Kidney tubule cell (primary cell): Measurements from ENCODE around the gene PRR5.
A peak's percentile ranks its signal among the peaks of the same experiment; 100 is the strongest.

Source experiments
- DNase-seq: peaks from one replicate; pipeline ENCODE4 v3.0.0-alpha.2; 2018; ENCODE audit warnings: low spot score

PRR5 gene

DNA sequence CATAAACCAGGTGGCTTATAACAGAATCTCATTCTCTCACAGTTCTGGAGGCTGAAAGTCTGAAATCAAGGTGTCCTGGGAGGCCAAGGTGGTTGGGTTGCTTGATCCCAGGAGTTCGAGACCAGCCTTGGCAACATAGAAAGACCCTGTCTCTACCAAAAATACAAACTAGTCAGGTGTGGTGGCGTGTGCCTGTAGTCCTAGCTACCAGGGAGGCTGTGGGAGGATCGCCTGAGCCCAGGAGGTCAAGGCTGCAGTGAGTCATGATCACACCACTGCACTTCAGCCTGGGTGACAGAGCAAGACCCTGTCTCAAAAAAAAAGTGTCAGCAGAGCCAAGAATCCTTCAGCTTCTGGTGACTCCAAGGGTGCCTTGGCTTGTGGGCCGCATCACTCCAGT, 8.9 kb upstream of the PRR5 start:
- DNase-seq, result no peak

DNA sequence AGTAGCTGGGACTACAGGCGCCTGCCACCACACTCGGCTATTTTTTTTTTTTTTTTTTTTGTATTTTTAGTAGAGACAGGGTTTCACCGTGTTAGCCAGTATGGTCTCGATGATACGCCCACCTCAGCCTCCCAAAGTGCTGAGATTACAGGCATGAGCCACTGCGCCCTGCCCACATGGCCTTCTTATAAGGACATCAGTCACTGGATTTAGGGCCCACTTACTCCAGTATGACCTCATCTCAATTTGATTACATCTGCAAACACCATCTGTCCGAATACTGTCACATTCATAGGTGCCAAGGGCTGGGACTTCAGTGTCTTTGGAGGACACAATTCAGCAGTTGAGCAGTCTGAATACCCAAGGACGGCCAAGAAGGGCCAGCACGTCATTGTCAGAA, 8.2 kb upstream of the PRR5 start:
- DNase-seq, result no peak

DNA sequence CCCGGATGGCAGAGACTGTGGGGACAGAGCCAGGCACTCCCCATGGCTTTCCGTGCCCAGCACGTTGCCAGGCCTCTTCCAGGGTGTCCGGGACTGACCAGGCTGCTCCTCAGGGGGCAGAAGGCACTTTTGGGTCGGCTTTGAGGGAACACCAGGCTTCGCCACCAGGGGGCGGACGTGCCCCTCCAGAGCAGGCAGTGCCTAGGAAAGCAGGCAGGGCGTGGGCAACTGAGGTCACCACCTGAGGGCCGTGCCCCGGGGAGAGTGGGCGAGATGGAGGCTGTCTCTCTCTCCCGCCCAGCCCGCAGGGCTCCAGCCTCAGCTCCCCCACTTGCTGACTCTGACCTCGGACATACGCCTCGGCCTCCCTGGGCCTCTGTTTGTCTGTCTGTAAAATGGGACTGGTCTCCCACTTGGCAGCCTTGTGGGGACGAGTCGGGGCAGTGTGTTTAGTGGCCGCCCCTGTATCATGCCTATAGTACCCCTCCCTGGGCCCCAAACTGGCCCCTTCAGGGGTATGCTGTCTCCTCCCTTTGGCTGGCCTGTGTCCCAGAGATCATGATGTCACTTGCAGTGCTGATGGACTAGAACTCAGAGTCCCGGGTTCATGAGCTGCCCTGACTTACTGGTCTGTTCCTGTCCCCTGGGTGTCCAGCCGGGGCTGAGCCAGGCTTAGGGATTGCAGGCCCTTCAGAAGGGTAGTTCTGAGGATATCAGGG, 4.4 kb upstream of the PRR5 start:
- peak; percentile 81 for DNase-seq

DNA sequence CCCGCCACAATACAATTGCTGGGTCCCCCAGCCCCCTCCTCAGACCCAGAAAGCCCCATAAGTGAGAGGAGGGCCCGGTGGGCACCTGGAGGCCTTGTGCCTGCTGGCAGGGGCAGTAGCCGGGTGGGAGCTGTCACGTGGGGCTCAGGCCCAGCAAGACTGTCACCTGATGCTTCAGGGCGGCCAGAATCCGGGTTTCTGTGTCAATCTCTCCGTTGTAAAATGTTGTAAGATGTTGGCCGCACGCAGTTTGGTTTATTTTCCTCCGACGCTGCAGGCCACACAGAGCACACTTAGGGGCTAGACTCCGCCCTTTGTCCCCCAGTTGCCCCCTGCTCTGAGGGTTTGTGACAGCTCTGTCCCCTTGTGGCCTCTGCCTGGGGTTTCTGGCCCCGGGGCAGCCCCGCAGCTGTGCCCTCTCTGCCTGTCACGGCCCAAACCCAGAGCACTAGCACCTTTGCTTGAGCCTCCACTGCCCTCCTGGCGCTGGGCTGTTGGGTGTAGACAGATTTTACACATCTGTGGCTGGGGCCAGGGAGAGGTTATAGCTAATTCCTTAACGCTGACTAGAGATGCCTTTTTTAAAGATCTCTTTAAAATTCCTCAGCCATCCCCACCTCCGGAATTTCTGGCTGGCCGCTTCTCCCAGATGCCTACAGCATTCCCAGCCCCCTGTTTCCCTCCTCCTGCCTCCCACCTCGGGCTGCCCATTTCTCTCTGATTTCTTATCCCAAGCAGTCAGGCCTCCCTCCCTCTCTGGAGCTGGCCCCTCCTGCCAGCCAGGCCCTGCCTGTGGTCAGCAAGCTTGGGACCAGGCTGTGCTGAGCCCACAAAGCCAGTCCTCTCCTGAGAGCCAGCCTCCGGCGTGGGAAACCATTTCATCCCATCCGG, 3.2 kb upstream of the PRR5 start:
- DNase-seq, result peak; percentile 69

DNA sequence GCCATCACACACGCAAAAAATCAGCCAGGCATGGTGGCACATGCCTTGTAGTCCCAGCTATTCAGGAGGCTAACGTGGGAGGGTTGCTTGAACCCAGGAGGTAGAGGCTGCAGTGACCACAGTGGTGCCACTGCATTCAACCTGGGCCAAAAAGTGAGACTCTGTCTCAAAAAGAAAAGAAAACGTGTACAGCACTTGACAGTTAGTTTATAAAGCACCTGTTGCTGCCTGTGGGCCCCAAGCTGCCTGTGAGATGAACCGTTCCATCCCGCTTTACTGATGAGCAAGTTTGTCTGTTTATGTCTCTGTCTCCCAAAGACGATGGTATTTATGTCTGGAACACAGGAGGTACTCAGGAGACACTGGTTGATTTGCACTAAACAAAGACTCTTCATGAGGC, 1.5 kb upstream of the PRR5 start:
- DNase-seq, result no peak

DNA sequence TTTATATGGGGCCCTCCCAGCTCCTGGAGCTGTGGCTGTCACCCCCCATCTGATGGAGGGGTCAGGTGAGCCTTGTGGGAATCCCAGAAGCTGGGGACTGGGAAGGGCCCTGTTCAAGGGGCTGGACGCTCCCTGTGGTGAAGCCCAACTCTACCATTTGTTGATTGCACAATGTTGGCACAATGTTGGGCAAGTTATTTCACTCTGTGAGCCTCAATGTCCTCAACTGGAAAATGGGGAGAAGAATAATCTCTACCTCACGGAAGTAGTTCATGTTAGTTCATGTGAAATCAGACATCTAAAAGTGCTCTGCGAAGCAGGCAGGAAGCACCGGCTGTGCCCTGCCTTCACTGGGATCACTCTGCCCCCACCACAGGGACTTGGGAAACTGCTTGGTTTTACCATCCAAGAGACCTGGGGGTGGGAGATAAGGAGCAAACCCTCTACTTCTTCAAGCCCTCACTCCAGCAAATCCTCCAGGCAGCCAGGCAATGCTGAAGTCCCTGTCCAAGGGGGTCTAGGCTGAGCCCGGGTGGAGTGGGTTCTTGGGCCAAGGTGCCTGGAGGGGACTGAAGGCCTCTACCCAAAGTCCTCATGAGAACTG, 715 bp upstream of the PRR5 start:
- no peak for DNase-seq

DNA sequence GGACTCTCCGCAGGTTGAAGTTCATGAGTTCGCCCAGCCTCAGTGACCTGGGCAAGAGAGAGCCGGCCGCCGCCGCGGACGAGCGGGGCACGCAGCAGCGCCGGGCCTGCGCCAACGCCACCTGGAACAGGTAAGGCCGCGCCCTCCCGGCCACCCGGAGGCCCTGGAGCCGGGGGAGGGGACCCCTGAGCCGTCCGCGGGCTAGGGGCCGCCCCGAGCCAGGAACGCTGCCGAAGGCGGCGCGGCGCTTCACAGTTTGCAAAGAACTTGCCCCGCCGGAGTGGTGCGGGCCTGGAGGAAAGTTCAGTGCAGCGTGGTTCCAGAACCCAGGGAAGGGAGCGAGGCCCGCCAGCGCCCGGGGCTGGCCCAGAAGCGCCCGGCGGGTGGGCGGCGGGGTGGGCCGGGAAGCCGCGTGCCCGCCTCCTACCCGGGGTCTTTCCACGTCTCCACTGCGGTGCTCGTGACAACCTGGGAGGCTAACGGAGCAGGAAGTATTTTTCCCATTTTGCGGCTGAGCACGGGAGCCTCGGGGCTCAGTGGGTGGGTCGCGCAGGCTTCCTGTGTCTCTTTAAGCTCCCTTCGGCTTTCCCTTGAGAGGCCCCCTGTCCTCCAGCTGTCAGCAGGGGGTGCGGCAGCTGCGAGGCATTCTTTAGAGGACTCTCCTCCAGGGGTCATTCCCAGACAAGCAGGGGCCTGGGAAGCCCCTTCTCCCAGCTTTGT, 635 bp downstream of the PRR5 start:
- peak; percentile 41 for DNase-seq

DNA sequence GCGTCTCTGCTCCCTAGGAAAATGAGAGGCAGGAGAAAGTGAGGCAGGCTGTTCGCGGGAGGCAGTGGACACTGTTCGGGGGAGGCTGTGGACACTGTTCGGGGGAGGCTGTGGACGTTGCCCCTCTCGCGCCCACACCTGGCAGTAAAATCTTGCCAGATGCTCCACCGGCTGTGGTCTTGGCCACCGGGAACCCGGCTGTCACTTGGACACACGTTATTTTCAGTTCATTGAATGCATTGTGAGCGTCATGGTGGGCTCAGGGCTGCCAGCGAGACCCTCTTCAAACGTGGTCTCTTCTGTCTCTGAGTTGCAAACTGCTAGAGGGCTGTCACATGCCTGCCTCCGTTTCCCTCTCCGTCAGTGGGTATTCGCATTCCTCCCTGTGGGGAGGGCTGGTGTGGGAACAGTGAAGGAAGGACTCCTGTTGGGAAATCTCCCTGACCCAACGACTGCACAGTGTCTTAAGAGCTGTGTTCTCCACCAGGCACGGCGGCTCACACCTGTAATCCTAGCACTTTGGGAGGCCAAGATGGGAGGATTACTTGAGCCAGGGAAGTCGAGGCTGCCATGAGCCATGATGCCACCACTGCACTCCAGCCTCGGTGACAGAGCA, 1.4 kb downstream of the PRR5 start:
- no peak for DNase-seq

DNA sequence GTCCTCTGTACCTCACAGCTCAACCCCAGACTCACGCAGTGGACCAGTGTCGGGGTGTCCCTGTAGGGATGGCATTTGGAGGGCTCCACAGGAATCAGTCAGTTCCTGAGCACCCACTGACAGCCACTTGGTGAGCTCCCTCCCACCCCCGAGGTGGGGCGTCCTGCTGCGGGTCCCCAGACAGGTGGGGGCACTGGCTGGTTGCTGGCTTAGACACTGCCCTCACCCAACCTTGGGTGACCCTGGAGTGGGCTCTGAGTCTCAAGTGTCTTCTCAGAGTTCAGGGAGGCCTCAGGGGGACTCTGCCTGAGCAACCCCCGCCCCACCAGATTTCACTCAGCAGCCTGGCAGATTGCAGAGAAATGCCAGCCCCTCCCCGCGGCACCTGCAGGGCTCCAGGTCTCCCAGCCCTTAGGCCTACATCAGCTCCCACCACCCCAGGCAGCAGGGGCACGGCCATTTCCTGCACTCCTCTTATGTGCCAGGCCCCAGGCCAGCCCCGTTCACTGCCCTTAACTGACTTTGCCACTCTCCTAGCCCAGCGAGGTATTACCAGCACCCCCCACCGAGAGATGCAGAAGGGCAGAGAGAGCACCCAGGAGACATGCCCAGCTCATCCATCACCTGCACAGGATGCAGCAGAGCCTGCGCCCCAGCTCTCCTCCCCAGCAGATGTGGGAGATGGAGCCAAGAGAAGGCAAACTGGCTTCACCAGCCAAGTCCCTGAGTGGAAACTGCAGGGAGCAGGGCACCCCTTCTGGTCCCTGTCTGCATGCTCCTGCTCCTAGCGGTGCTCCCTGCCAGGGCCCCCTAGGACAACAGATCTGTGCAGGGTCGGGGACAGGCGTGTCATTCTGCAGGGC, 2.4 kb downstream of the PRR5 start:
- no peak for DNase-seq

DNA sequence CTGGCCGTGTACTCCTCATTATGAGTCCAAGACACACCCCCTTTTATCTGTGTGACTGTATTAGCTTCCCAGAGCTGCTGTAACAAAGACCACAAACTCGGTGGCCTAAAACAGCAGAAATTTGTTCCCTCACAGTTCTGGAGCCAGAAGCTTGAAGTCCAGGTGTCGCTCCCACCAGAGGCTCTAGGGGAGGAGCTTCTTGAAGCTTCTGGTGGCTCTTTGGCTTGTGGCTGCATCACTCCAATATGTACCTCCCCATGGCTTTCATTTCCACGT, 3.0 kb downstream of the PRR5 start:
- DNase-seq, result no peak

DNA sequence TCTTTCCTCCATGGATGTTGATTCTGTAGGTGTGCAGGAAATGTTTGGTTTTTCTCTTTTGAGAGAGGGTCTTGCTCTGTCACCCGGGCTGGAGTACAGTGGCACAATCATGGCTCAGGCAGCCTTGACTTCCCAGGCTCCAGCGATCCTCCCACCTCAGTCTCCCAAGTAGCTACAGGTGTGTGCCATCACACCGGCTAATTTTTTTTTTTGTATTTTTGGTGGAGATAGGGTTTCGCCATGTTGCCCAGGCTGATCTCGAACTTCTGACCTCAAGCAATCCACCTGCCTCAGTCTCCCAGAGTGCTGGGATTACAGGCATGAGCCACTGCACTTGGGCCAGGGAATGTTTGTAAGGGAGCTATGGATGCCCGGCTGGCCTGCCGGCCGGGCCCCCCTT, 4.5 kb downstream of the PRR5 start:
- no peak for DNase-seq

DNA sequence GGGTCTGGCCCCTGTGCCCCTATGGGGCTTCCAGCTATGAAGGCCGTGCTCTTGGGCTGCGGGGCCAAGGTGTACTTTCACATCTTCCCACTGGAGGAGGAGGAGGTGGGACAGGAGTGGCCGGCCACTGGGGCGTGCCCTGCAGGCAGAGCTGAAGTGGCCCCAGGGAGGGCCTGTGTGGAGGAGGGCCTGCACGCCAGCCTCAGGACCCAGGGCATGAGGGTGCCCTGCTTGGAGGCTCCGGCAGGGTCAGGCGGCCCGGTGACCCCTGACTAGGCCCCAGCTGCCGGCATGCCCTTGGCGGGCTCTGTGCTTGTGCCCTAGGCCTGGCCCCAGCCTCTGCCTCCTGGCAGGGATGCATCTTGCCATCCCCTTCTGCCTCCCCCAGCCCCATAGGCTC, 5.2 kb downstream of the PRR5 start:
- DNase-seq, result no peak

DNA sequence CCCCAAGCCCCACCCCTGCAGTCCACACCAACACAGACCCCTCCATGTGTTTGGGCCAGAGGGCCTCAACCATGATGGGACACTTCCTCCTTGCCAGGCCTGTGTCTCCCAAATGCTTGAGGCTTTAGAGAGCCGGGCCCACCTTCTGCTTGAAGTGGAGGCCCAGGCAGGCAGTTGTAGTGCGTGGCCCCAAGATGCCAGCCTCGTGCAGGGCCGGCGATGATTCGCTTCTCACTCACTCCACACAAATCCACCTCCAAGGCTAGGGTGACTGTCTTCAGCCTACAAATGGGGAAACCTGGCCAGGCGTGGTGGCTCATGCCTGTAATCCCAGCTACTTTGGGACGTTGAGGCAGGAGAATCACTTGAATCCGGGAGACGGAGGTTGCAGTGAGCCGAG, 5.7 kb downstream of the PRR5 start:
- DNase-seq, result peak; percentile 70

DNA sequence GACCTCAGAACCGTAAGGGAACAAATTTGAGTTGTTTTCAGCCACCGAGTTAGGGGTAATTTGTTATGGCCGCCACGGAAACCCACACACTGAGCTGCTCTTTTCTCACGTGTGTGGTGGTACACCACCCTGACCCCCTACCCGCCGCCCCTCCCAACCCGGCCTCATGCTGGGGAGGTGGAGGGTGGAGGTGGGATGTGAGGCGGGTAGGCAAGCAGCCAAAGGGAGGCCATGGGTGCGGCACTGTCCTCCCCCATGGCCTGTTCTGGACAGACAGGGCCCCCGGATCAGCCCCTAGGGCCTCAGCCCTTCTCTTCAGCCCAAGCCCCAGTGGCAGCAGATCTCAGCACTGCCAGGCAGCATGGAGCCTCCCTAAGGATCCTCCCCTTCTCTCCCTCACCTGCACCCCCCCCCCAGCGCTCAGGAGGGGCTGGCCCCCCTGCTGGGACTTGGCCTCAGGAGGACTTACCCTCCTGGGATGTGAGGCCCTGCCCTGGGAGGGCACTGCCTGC, 7.9 kb downstream of the PRR5 start:
- DNase-seq, result no peak

DNA sequence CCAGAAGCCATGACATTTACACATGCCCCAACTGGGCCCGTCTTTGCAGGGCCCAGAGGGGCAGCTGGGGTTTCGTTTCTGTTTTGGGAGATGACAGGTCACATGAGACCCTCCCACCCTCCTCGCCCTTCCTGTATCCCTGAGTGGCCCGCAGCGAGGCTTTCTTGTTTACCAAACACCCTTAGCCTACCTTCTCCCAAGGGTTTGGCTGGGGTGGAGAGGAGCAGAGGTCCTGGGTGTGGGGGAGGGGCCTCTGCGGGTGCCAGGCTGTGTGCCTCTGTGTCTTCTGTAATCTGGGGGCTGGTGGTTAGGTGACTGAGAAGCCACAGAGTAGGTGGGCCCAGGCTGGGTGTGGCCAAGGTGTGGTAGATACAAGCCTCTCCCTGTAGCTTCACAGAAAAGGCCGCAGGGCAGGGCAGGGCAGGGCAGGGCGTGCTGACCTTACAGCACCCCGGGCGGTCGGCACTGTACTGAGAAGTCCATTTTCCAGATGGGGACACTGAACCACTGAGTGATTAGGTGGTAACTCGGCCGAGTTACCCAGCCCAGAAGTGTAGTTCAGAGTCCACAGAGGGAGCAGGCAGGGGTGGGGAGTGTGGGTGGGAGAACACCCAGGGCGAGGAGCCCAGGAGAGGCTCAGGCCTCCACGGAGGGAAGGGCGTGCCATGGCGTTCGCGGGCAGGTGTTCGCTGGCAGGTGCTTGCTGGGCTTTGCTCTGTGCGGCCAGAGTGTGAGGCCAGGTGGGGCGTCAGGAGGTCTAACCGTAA, 8.7 kb downstream of the PRR5 start:
- DNase-seq, result no peak

DNA sequence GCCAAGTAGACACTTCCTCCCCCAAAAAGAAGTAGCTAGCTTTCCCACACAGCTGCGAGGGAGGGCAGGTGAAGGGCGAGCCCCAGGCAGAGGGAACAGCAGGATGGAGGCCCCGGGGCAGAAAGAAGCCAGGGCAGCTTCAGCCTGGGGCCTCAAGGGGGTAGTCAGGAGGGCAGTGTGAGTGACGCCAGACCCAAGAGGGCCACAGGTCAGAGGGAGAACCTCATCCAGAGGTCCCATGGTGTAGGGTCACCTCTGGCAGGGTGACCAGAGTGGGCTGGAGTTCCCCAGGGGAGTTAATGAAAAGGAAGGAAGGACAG, 9.2 kb downstream of the PRR5 start:
- DNase-seq, result no peak

DNA sequence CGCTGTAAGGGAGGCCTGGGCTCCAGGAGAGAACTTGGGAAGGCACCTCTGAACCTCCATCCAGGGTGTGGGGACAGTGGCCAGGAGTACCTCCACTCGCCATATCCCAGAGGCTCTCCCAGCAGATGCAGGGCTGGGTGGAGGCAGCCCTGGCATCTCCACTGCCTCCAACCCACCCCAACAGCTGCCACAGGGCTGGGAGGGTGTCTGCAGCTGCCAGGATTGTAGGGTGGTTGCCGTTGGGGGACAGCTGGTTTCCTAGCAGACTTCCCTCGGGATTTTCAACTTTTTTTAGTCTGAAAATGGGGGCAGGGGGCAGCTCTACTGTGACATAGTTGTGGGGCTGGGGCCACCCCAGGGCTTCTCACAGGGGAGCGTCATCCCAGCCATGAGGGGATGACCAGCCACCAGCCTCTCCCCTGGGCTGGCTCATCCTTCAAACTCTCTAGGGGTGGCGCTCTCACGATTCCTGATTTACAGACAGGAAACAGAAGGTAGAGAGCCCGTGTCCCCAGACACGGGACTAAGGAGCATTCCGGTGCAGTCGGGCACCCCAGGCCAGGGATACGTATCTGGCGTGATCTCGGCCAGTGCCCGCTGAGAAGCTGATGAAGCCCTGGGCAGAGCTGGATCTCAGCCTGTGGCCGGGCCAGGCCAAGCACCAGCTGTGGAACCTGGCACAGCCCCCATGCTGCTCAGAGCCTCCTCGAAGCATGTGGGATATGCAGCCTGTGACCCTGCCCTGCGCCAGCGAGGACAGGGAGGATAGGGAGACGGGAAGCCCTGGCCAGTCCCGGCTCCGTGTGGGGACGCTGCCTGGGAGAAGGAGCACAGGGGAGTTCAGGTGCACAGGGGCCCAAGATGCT, 9.9 kb downstream of the PRR5 start:
- no peak for DNase-seq

DNA sequence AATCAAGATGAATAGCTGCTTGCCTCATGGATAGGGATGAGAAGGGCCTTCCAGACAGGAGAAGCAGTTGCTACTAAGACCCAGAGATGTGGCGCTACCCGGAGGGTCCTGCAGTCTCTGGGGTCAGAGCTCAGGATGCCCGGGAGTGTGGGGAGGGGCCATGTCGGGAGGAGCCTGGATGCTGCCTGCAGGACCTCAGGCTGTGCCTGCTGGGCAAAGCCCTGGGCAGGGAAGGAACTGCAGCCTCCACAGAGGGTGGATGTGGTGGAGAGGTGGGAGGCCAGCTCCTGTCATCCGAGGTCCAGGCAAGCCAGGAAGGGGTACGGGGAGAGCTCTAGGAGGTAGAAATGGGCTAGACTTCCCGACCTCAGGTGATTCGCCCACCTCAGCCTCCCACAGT, 11.0 kb downstream of the PRR5 start:
- no peak for DNase-seq

DNA sequence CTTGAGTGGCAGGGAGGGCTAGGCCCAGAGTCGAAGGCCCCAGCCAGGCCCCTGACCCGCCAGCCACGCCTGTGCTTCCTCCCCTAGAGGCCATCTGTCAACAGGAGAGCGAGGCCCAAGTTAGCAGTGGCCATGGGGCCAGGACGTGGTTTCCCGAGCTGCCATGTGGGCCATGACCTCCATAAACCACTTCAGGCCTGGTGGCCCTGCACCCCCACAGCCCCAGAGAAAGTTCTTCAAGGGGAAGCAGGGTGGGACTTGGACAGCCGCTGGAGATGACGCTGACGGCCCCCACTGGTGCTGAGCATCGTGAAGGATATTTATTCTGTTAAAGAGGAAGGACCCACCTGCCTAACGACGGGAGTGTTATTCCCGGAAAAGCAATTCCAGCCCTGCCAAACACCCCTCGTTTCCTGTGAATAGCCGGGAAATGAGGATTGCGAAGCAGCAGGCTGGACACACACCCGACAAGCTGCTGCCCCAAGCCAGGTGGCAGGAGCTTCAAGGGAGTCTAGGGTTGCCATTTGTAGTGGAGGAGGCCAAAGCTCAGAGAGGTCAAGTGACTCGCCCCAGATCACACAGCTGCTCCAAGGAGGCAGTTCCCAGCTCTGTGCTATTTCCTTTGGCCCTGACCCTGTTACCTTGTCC, 12.8 kb downstream of the PRR5 start:
- no peak for DNase-seq
